ENCODE measurements around the gene ZNF444. TPM values are rescaled to one million over a fixed set of nuclear protein-coding genes. Genes with fewer than 3 reads are reported as not detected.
"Not testable (repeated sequence)": the region's sequence is repeated elsewhere in the genome, so short reads cannot be mapped to it uniquely, and the experiment has no call there.

ZNF444 gene
- polyA plus RNA-seq, 1 experiment, result 9.9 TPM

GRCh38 chr19:56191115-56191514 lies 50.0 kb downstream of the ZNF444 start:
- peaks cover 8% of the 10 kb centered on the region for H3K9me3 ChIP-seq (ENCODE audit: control insufficient read depth, insufficient read depth, low read length)
- POLR2A ChIA-PET, result no interaction called here
- H3K27me3 ChIP-seq (ENCODE audit: control insufficient read depth, insufficient read depth, low read length), result no peaks in the 10 kb centered on the region
- no peak overlapping the region for H3K4me3 ChIP-seq (ENCODE audit: low read depth, low read length)
- no peak overlapping the region for H3K27ac ChIP-seq (ENCODE audit: low read depth, low read length)
- TF ChIP-seq CTCF (IDR thresholded peaks at IDR 0.05; ENCODE audit: low read depth, low read length), result no peak
- DNase-seq (ENCODE audit: low read depth, low spot score), result no peak
- CTCF ChIA-PET, result no interaction called here

GRCh38 chr19:56191711-56192110 lies 50.6 kb downstream of the ZNF444 start:
- no peak for DNase-seq (ENCODE audit: low read depth, low spot score)
- Histone ChIP-seq H3K27me3 (ENCODE audit: control insufficient read depth, insufficient read depth, low read length) (no peaks in the 10 kb centered on the region), H3K9me3 (ENCODE audit: control insufficient read depth, insufficient read depth, low read length) (peaks cover 13% of the 10 kb centered on the region), H3K27ac (ENCODE audit: low read depth, low read length) (no peak overlapping the region), H3K4me3 (ENCODE audit: low read depth, low read length) (no peak overlapping the region)
- ChIA-PET CTCF (no interaction called here), POLR2A (no interaction called here)
- TF ChIP-seq CTCF (IDR thresholded peaks at IDR 0.05; ENCODE audit: low read depth, low read length), result no peak

GRCh38 chr19:56193981-56194640 lies 53.0 kb downstream of the ZNF444 start:
- Histone ChIP-seq H3K4me3 (ENCODE audit: low read depth, low read length) (no peak overlapping the region), H3K9me3 (ENCODE audit: control insufficient read depth, insufficient read depth, low read length) (peaks cover 23% of the 10 kb centered on the region), H3K27ac (ENCODE audit: low read depth, low read length) (no peak overlapping the region), H3K27me3 (ENCODE audit: control insufficient read depth, insufficient read depth, low read length) (no peaks in the 10 kb centered on the region)
- ChIA-PET CTCF (interaction anchor here (0.7 kb wide), 1 partner anchor 128 kb away, joined by 3 read pairs; no protein-coding TSS in a partner anchor), POLR2A (interaction anchor here (0.7 kb wide), 1 partner anchor 51 kb away, joined by 3 read pairs; no protein-coding TSS in a partner anchor)
- no peak for DNase-seq (ENCODE audit: low read depth, low spot score)
- TF ChIP-seq CTCF (IDR thresholded peaks at IDR 0.05; ENCODE audit: low read depth, low read length), result no peak

GRCh38 chr19:56197646-56198045 lies 56.6 kb downstream of the ZNF444 start, which contains the start of gene ZSCAN5B:
TSS of gene ZSCAN5B (minus strand) at chr19:56197783. CDS start at chr19:56193052, 4,731 bp downstream.
- H3K27me3 ChIP-seq (ENCODE audit: control insufficient read depth, insufficient read depth, low read length); DNase-seq (ENCODE audit: low read depth, low spot score); H3K27ac ChIP-seq (ENCODE audit: low read depth, low read length); H3K4me3 ChIP-seq (ENCODE audit: low read depth, low read length); POLR2A ChIA-PET: not testable (repeated sequence)
- CTCF ChIA-PET, result interaction anchor here (0.7 kb wide), 2 partner anchors 81 to 117 kb away, joined by 4 to 6 read pairs; no protein-coding TSS in a partner anchor
- H3K9me3 ChIP-seq (ENCODE audit: control insufficient read depth, insufficient read depth, low read length), result peaks cover 19% of the 10 kb centered on the region

- POLR2A ChIA-PET, result no interaction called here
These were observed 58.6 kb downstream of the ZNF444 start for GRCh38 chr19:56199687-56200086.

More at GRCh38 chr19:56199687-56200086, 58.6 kb downstream of the ZNF444 start:
- no peak overlapping the region for H3K4me3 ChIP-seq (ENCODE audit: low read depth, low read length)
- no peak for TF ChIP-seq CTCF (IDR thresholded peaks at IDR 0.05; ENCODE audit: low read depth, low read length)
- no peak overlapping the region for H3K27ac ChIP-seq (ENCODE audit: low read depth, low read length)
- no peaks in the 10 kb centered on the region for H3K27me3 ChIP-seq (ENCODE audit: control insufficient read depth, insufficient read depth, low read length)
- H3K9me3 ChIP-seq (ENCODE audit: control insufficient read depth, insufficient read depth, low read length), result peaks cover 19% of the 10 kb centered on the region
- CTCF ChIA-PET, result no interaction called here
- no peak for DNase-seq (ENCODE audit: low read depth, low spot score)
